Pancreas (tissue), 10 donors: ENCODE results near the gene DCP1A. TPM values are rescaled to one million over a fixed set of nuclear protein-coding genes. Genes with fewer than 3 reads are reported as not detected.
"Not testable (repeated sequence)": the region's sequence is repeated elsewhere in the genome, so short reads cannot be mapped to it uniquely, and the experiment has no call there.

ENCODE experiments used
- ATAC-seq, 4 donors: fragments of 200-7000 bp; cut with Tn5 transposase; one replicate each; pipeline versions ENCODE4 v1.8.0 to v1.9.1; 2020; ENCODE audit warnings: mild to moderate bottlenecking in 4 of 4, moderate library complexity in 4 of 4
- DNase-seq, 6 donors: peaks; one replicate each; pipeline ENCODE4 v3.0.0-alpha.2; 2020
- FAIRE-seq: peaks from 2 replicates; lab custom pipeline; 2012; peaks lifted over from hg19 to GRCh38; lab: Jason Lieb, UNC
- H3K27ac ChIP-seq, 4 donors: fragments of 200-600 bp; sonication (generic); 1 replicate in 3 of 4; 2 replicates in 1 of 4; pipeline versions ENCODE4 v1.5.0 to v1.8.0; 2020
- H3K27me3 ChIP-seq, 4 donors: fragments of 200-600 bp; one replicate each; pipeline ENCODE4 v1.8.0; 2021
- H3K36me3 ChIP-seq, 3 donors: fragments of 200-600 bp; sonication (generic) in 1 of 3; one replicate each; pipeline versions ENCODE4 v1.5.0 to v1.8.0; 2020 to 2021
- H3K4me1 ChIP-seq, 3 donors: fragments of 200-600 bp; one replicate each; pipeline ENCODE4 v1.8.0; 2021
- H3K4me3 ChIP-seq, 4 donors: fragments of 200-600 bp; sonication (generic) in 2 of 4; one replicate each; pipeline versions ENCODE4 v1.5.0 to v1.8.0; 2020 to 2021
- H3K9me3 ChIP-seq, 4 donors: fragments of 200-600 bp; one replicate each; pipeline ENCODE4 v1.8.0; 2021
- WGBS, 2 donors: extraction: QIAGEN DNeasy Blood & Tissue Kit; methylation state at CpG; one replicate each; pipeline ENCODE4 v1.1.7; 2013; 5-methylcytosine and 5-hydroxymethylcytosine counted together
- intact Hi-C, 3 donors: fragments of 100-400 bp; cut with DNase I; formaldehyde crosslinking; loops; one replicate each; pipeline versions ENCODE4 v1.11.1 to v1.14.2; 2022
- polyA plus RNA-seq, 2 donors: library from polyadenylated mRNA; stranded (reverse); fragments of 200-250 nt; gene quantifications; one replicate each; pipeline ENCODE4 v1.2.3, GENCODE V29; 2013
- total RNA-seq, 6 donors: library from RNA; stranded (reverse); fragmentation: NEBNext Ultra II Directional in 4 of 6; extraction: Animal tissue kit (Norgen Biotek cat#: 25700) in 4 of 6; gene quantifications; one replicate each; pipeline versions ENCODE4 v1.2.1 to v1.2.4, GENCODE V29; 2021 to 2023
- TF ChIP-seq, protein P1 (sequence below), 4 donors: fragments of 200-600 bp; sonication (generic) in 3 of 4; IDR thresholded peaks; one replicate each; pipeline versions ENCODE4 v1.5.0 to v1.8.0; 2021; ENCODE audit warnings: antibody characterized with exemption in 4 of 4
- donor health status: healthy with polysubstance abuse.
- donor health status: DM: no; HTN: no; CAD: no; lungs with moderate emphysema.
- donor health status: DM: no; HTN: no; CAD: no.
- donor health status: control.
- donor health status: control.
- donor health status: Bipolar disorder and iron deficiency.
- donor health status: DM: yes; HTN: yes; CAD: no.
- donor health status: DM: no; HTN: no; CAD: no.
- donor health status: DM: no; HTN: no; CAD: no.
- donor health status: DM: yes; HTN: yes; CAD: no.

Gene DCP1A
- total and polyA plus RNA-seq, 8 donors: 4.9 to 13.9 (median 6.9) TPM

DNA sequence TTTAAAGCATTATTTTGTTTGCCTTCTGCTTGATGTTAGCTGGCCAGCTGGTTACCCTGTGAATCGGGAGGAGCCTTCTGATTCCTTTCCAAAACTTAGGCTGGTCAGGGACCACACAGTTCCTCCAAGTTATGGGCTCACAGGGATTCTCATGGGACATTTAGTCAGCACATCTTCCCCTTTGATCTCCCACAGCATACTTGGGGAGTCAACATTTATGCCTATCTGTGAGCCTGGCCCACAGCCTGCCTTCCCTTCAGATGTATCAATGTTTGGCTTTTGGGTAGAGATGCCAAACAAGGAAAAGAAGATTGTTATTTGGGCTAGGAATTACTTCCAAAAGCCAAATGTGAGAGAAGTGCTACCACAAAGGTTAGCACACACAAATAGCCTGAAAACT, 32.6 kb upstream of the DCP1A start:
- intact Hi-C loops: loop anchor here in 2 of 3 donors (5.0 to 10.0 kb wide), 2 partner anchors 332 to 335 kb away; no protein-coding TSS in a partner anchor
- H3K27ac ChIP-seq: no peak overlapping the region
- ATAC-seq: no peak
- WGBS, 2 donors: 52 to 79% methylated on average over 1 of the region's 1 CpG
- H3K4me3 ChIP-seq: no peak overlapping the region
- no peaks in the 10 kb centered on the region for H3K36me3 ChIP-seq
- TF ChIP-seq, protein P1, sequence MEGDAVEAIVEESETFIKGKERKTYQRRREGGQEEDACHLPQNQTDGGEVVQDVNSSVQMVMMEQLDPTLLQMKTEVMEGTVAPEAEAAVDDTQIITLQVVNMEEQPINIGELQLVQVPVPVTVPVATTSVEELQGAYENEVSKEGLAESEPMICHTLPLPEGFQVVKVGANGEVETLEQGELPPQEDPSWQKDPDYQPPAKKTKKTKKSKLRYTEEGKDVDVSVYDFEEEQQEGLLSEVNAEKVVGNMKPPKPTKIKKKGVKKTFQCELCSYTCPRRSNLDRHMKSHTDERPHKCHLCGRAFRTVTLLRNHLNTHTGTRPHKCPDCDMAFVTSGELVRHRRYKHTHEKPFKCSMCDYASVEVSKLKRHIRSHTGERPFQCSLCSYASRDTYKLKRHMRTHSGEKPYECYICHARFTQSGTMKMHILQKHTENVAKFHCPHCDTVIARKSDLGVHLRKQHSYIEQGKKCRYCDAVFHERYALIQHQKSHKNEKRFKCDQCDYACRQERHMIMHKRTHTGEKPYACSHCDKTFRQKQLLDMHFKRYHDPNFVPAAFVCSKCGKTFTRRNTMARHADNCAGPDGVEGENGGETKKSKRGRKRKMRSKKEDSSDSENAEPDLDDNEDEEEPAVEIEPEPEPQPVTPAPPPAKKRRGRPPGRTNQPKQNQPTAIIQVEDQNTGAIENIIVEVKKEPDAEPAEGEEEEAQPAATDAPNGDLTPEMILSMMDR (IDR thresholded peaks at IDR 0.05): no peak
- no peaks in the 10 kb centered on the region for H3K27me3 ChIP-seq
- DNase-seq: no peak
- no peaks in the 10 kb centered on the region for H3K4me1 ChIP-seq
- no peak for FAIRE-seq
- H3K9me3 ChIP-seq: no peaks in the 10 kb centered on the region

DNA sequence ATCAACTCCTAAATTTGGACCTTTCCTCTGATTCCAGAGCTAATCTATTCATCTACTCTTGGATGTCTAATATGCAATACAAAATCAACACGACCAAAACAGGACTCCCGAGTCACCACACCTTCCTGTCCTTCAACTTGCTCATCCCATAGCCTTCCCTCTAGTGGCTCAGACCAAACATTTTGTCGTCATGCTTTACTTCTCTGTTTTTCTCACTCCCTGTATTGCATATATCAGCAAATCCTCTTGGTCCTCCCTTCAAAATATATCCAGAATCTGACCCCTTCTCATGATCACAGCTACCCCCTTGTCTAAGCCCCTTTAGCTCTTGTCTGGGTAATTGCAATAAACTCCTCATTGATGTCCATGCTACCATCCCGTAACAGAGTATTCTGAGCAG, 30.5 kb upstream of the DCP1A start:
- TF ChIP-seq, protein P1 (IDR thresholded peaks at IDR 0.05): no peak
- FAIRE-seq: no peak
- Histone ChIP-seq H3K27me3 (no peaks in the 10 kb centered on the region), H3K27ac (no peak overlapping the region), H3K36me3 (no peaks in the 10 kb centered on the region), H3K4me1 (no peaks in the 10 kb centered on the region), H3K4me3 (no peak overlapping the region), H3K9me3 (no peaks in the 10 kb centered on the region)
- ATAC-seq: no peak
- intact Hi-C loops: loop anchor here in 1 of 3 donors (5.0 kb wide), 1 partner anchor 335 kb away; no protein-coding TSS in a partner anchor
- no peak for DNase-seq
- WGBS, 2 donors: 60 to 61% methylated on average over 4 of the region's 4 CpGs

DNA sequence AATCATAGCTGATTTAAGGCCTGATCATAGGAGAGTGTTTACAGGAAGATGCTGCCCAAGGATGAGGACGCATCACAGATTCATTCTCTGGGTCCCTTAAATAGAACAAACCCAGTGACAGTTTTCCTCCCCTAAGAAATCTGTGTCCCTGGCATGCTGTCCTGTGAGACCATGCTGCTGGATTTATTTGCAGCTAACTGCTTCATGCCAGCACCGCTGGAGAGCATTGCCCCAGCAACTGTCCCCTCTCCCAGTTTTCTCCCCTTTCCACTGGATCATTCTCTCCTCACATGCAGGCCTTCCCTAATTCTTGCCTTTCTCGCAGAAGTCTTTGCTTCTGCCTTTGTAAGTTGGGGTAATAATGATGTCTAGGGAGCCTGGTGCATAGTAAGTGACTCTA, 29.3 kb upstream of the DCP1A start:
- no peaks in the 10 kb centered on the region for H3K9me3 ChIP-seq
- ATAC-seq: no peak
- H3K27me3 ChIP-seq: no peaks in the 10 kb centered on the region
- H3K27ac ChIP-seq: no peak overlapping the region
- 80 to 87% methylated on average over 3 of the region's 3 CpGs for WGBS, 2 donors
- no peak for FAIRE-seq
- no peak for DNase-seq
- H3K36me3 ChIP-seq: no peaks in the 10 kb centered on the region
- no peaks in the 10 kb centered on the region for H3K4me1 ChIP-seq
- TF ChIP-seq, protein P1 (IDR thresholded peaks at IDR 0.05): no peak
- H3K4me3 ChIP-seq: no peak overlapping the region
- intact Hi-C loops: loop anchor here in 1 of 3 donors (5.0 kb wide), 1 partner anchor 336 kb away; no protein-coding TSS in a partner anchor

DNA sequence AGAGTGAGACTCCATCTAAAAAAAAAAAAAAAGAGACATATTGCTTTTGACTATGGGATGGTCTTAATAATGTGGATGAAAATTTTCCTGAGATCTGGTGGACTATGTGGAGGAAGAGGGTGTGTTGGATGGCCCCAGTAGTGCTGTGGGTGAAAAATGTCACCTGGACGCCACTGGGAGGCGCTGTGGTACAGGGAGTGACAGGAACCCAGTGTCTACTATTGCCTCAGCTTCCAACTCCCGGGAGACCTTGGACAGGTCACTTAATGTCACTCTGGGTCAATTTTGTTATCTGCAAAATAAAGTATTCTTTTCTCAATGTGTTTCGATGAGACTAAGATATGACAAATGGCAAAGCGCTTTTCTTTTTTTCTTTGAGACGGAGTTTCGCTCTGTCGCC, 27.7 kb upstream of the DCP1A start:
- intact Hi-C loops: loop anchor here in 1 of 3 donors (5.0 kb wide), 1 partner anchor 337 kb away; no protein-coding TSS in a partner anchor
- Histone ChIP-seq H3K27ac (no peak overlapping the region), H3K36me3 (no peaks in the 10 kb centered on the region), H3K4me1 (no peaks in the 10 kb centered on the region), H3K27me3 (no peaks in the 10 kb centered on the region), H3K4me3 (no peak overlapping the region), H3K9me3 (no peaks in the 10 kb centered on the region)
- 41 to 46% methylated on average over 8 of the region's 8 CpGs for WGBS, 2 donors
- TF ChIP-seq, protein P1 (IDR thresholded peaks at IDR 0.05): peak; percentile 60 to 87 (median 68)
- DNase-seq (peak; percentile 49 to 91 (median 72)), ATAC-seq (peak; percentile 91 to 98 (median 98)), FAIRE-seq (no peak)

DNA sequence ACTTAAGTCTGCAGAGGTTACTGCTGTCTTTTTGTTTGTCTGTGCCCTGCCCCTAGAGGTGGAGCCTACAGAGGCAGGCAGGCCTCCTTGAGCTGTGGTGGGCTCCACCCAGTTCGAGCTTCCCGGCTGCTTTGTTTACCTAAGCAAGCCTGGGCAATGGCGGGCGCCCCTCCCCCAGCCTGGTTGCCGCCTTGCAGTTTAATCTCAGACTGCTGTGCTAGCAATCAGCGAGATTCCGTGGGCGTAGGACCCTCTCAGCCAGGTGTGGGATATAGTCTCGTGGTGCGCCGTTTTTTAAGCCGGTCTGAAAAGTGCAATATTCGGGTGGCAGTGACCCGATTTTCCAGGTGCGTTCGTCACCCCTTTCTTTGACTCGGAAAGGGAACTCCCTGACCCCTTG, 23.4 kb upstream of the DCP1A start:
- 38 to 48% methylated on average over 8 to 15 of the region's 17 CpGs for WGBS, 2 donors
- intact Hi-C loops, H3K9me3 ChIP-seq, FAIRE-seq, ATAC-seq, H3K27me3 ChIP-seq, H3K4me1 ChIP-seq, DNase-seq, H3K36me3 ChIP-seq, H3K27ac ChIP-seq, H3K4me3 ChIP-seq: not testable (repeated sequence)
